GM23248 (cell line): ENCODE measurements around the gene ANGEL2. TPM values are rescaled to one million over a fixed set of nuclear protein-coding genes. Genes with fewer than 3 reads are reported as not detected.
"Not testable (repeated sequence)": the region's sequence is repeated elsewhere in the genome, so short reads cannot be mapped to it uniquely, and the experiment has no call there.

Source experiments
- DNase-seq: peaks from one replicate; pipeline ENCODE4 v3.0.0-alpha.2; 2015
- H2AFZ ChIP-seq: fragments of 200-600 bp; sonication (generic); 2 replicates; pipeline ENCODE4 v1.6.1; 2016; ENCODE audit warnings: antibody characterized with exemption
- H3F3A ChIP-seq: fragments of 200-600 bp; sonication (generic); 2 replicates; pipeline ENCODE4 v1.6.1; 2016; ENCODE audit warnings: mild to moderate bottlenecking, antibody characterized with exemption, mixed run types; ENCODE audit not compliant: insufficient read depth
- H3K27ac ChIP-seq: fragments of 200-600 bp; sonication (generic); 2 replicates; pipeline ENCODE4 v1.5.1; 2016; ENCODE audit warnings: mild to moderate bottlenecking
- H3K27me3 ChIP-seq: fragments of 200-600 bp; sonication (generic); replicated peaks from 2 replicates; pipeline ENCODE4 v1.6.1; 2016; ENCODE audit warnings: mild to moderate bottlenecking; ENCODE audit not compliant: insufficient read depth
- H3K36me3 ChIP-seq: fragments of 200-600 bp; sonication (generic); 2 replicates; pipeline ENCODE4 v1.6.1; 2016; ENCODE audit warnings: low read depth, mild to moderate bottlenecking
- H3K4me1 ChIP-seq: fragments of 200-600 bp; sonication (generic); 2 replicates; pipeline ENCODE4 v1.6.1; 2016; ENCODE audit warnings: mild to moderate bottlenecking; ENCODE audit not compliant: insufficient read depth
- H3K4me2 ChIP-seq: fragments of 200-600 bp; sonication (generic); one replicate; pipeline ENCODE4 v1.6.1; 2016; ENCODE audit warnings: mild to moderate bottlenecking; ENCODE audit not compliant: unreplicated experiment
- H3K4me3 ChIP-seq: fragments of 200-600 bp; sonication (generic); 2 replicates; pipeline ENCODE4 v1.5.1; 2016; ENCODE audit warnings: mild to moderate bottlenecking
- H3K79me2 ChIP-seq: fragments of 200-600 bp; sonication (generic); 2 replicates; pipeline ENCODE4 v1.6.1; 2016; ENCODE audit warnings: mild to moderate bottlenecking; ENCODE audit not compliant: insufficient read depth
- H3K9ac ChIP-seq: fragments of 200-600 bp; sonication (generic); 2 replicates; pipeline ENCODE4 v1.6.1; 2016; ENCODE audit warnings: mild to moderate bottlenecking
- H3K9me2 ChIP-seq: fragments of 200-600 bp; sonication (generic); 2 replicates; pipeline ENCODE4 v1.6.1; 2016; ENCODE audit warnings: mixed run types, mild to moderate bottlenecking, moderate library complexity; ENCODE audit not compliant: insufficient read depth
- H3K9me3 ChIP-seq: fragments of 200-600 bp; sonication (generic); one replicate; pipeline ENCODE4 v1.6.1; 2017; ENCODE audit warnings: low read depth
- H4K20me1 ChIP-seq: fragments of 200-600 bp; sonication (generic); 2 replicates; pipeline ENCODE4 v1.6.0; 2016; ENCODE audit not compliant: insufficient read depth
- EZH2 ChIP-seq: fragments of 200-600 bp; sonication (generic); IDR thresholded peaks from 2 replicates; pipeline ENCODE4 v1.6.1; 2018; ENCODE audit warnings: antibody characterized with exemption, mild to moderate bottlenecking; ENCODE audit not compliant: insufficient read depth, poor library complexity, severe bottlenecking
- EZH2phosphoT487 ChIP-seq: fragments of 200-600 bp; sonication (generic); IDR thresholded peaks from 2 replicates; pipeline ENCODE4 v1.6.1; 2018; ENCODE audit warnings: antibody characterized with exemption, moderate library complexity, mild to moderate bottlenecking, low read depth; ENCODE audit not compliant: insufficient read depth
- WGBS, 2 experiments: methylation state at CpG; one replicate each; pipeline ENCODE4 v1.1.6; 2015 to 2017; ENCODE audit warnings: low lambda C conversion rate in 2 of 2, low coverage in 1 of 2; ENCODE audit errors: missing lambda C conversion rate in 2 of 2; 5-methylcytosine and 5-hydroxymethylcytosine counted together
- in situ Hi-C: fragments of 300-500 bp; cut with MboI; formaldehyde crosslinking; loops from 2 replicates; pipeline ENCODE4 v1.15.0; 2020
- polyA plus RNA-seq: library from polyadenylated mRNA; unstranded; fragments of >200 nt; fragmentation: Nextera tagmentation; extraction: Ambion mirVana; gene quantifications from 2 replicates; pipeline ENCODE4 v1.2.1, GENCODE V29; 2016
- total RNA-seq: library from RNA; depleted of rRNA; stranded (reverse); fragments of >200 nt; shearing (Covaris generic); gene quantifications from 2 replicates; pipeline ENCODE4 v1.2.3, GENCODE V29; 2014

Gene ANGEL2
- total and polyA plus RNA-seq, 2 experiments from 2014 or later: 19.7 to 28.5 TPM

- no peak for TF ChIP-seq EZH2phosphoT487
- TF ChIP-seq EZH2: no peak
- peak overlapping the region; percentile 4; the same call in 1 of the 2 replicates for H2AFZ ChIP-seq
- no peaks in the 10 kb centered on the region for H3K9me3 ChIP-seq
- H3K9ac ChIP-seq: no peak overlapping the region
- no peaks in the 10 kb centered on the region for H3K36me3 ChIP-seq
- no peak for DNase-seq
- H3K27me3 ChIP-seq: no peaks in the 10 kb centered on the region
- WGBS, 2 experiments: 94 to 95% methylated on average over 1 of the region's 1 CpG
- H3K79me2 ChIP-seq: peaks cover 26% of the 10 kb centered on the region
- no peak overlapping the region for H3K4me3 ChIP-seq
- H3F3A ChIP-seq: peaks cover 7% of the 10 kb centered on the region
- in situ Hi-C loops: no loop called here
- H3K27ac ChIP-seq: no peak overlapping the region
- H3K4me2 ChIP-seq: no peak overlapping the region
- no peaks in the 10 kb centered on the region for H3K9me2 ChIP-seq
- H3K4me1 ChIP-seq: peaks cover 12% of the 10 kb centered on the region
- no peaks in the 10 kb centered on the region for H4K20me1 ChIP-seq
Measured at GRCh38 chr1:213049232-213049631, 33.6 kb upstream of the ANGEL2 start.

- H3K27me3 ChIP-seq, H3K36me3 ChIP-seq, in situ Hi-C loops, H4K20me1 ChIP-seq, H3K4me3 ChIP-seq, DNase-seq, H3K4me1 ChIP-seq, H3K9ac ChIP-seq, H3K4me2 ChIP-seq, H3K9me2 ChIP-seq, H3F3A ChIP-seq, H3K27ac ChIP-seq, H3K9me3 ChIP-seq, H2AFZ ChIP-seq, H3K79me2 ChIP-seq: not testable (repeated sequence)
- 89 to 91% methylated on average over 13 of the region's 13 CpGs for WGBS, 2 experiments
Measured at GRCh38 chr1:213045321-213046226, 29.9 kb upstream of the ANGEL2 start.

- H3K4me3 ChIP-seq: no peak overlapping the region
- H3K9me3 ChIP-seq: no peaks in the 10 kb centered on the region
- H3K9me2 ChIP-seq: no peaks in the 10 kb centered on the region
- no peak overlapping the region for H3K9ac ChIP-seq
- H4K20me1 ChIP-seq: no peaks in the 10 kb centered on the region
- DNase-seq: peak; percentile 64
- no peaks in the 10 kb centered on the region for H3K79me2 ChIP-seq
- TF ChIP-seq EZH2phosphoT487: no peak
- TF ChIP-seq EZH2: no peak
- H3K27me3 ChIP-seq: no peaks in the 10 kb centered on the region
- no peak overlapping the region for H2AFZ ChIP-seq
- H3F3A ChIP-seq: peaks cover 8% of the 10 kb centered on the region; the same call in 1 of the 2 replicates
- H3K36me3 ChIP-seq: no peaks in the 10 kb centered on the region
- WGBS, 2 experiments: 32 to 52% methylated on average over 1 of the region's 1 CpG
- H3K4me2 ChIP-seq: no peak overlapping the region
- in situ Hi-C loops: no loop called here
- H3K4me1 ChIP-seq: peaks cover 8% of the 10 kb centered on the region; the same call in 1 of the 2 replicates
- no peak overlapping the region for H3K27ac ChIP-seq
Measured at GRCh38 chr1:213041443-213041842, 25.8 kb upstream of the ANGEL2 start.

- WGBS, 2 experiments: 31 to 32% methylated on average over 2 of the region's 2 CpGs
- no peaks in the 10 kb centered on the region for H3K9me3 ChIP-seq
- DNase-seq: no peak
Measured at GRCh38 chr1:213035573-213035972, 19.9 kb upstream of the ANGEL2 start.

More at GRCh38 chr1:213035573-213035972, 19.9 kb upstream of the ANGEL2 start:
- H3K36me3 ChIP-seq: no peaks in the 10 kb centered on the region
- no peaks in the 10 kb centered on the region for H3K9me2 ChIP-seq
- no peaks in the 10 kb centered on the region for H4K20me1 ChIP-seq
- no peaks in the 10 kb centered on the region for H3F3A ChIP-seq
- no peak overlapping the region for H3K27ac ChIP-seq
- no peak overlapping the region for H3K4me2 ChIP-seq
- H3K79me2 ChIP-seq: no peaks in the 10 kb centered on the region
- H3K4me1 ChIP-seq: no peaks in the 10 kb centered on the region
- TF ChIP-seq EZH2phosphoT487: no peak
- no peak for TF ChIP-seq EZH2
- H3K4me3 ChIP-seq: no peak overlapping the region
- H3K9ac ChIP-seq: no peak overlapping the region
- H3K27me3 ChIP-seq: no peaks in the 10 kb centered on the region; the same call in none of the 2 replicates
- in situ Hi-C loops: no loop called here
- no peak overlapping the region for H2AFZ ChIP-seq
